IPS-15b (cell line): Measurements from ENCODE around the gene GDF7.

Source experiments
- H3K27me3 ChIP-seq: one replicate; pipeline ENCODE4 v1.6.1; 2013; ENCODE audit warnings: low read length; ENCODE audit not compliant: control insufficient read depth, insufficient read depth
- H3K36me3 ChIP-seq: one replicate; pipeline ENCODE4 v1.6.1; 2013; ENCODE audit warnings: low read length; ENCODE audit not compliant: control insufficient read depth, insufficient read depth
- H3K4me1 ChIP-seq: one replicate; pipeline ENCODE4 v1.6.1; 2013; ENCODE audit warnings: mild to moderate bottlenecking, low read length; ENCODE audit not compliant: control insufficient read depth, insufficient read depth
- H3K4me3 ChIP-seq: one replicate; pipeline ENCODE4 v1.5.1; 2013; ENCODE audit warnings: low read depth, low read length
- H3K9ac ChIP-seq: one replicate; pipeline ENCODE4 v1.6.1; 2013; ENCODE audit warnings: low read depth, mild to moderate bottlenecking, low read length
- H3K9me3 ChIP-seq: one replicate; pipeline ENCODE4 v1.6.1; 2013; ENCODE audit warnings: mild to moderate bottlenecking, low read length; ENCODE audit not compliant: control insufficient read depth, insufficient read depth

The GDF7 gene

GRCh38 chr2:20640411-20641122, 26.4 kb upstream of the GDF7 start:
- Histone ChIP-seq H3K4me3 (no peak overlapping the region), H3K9ac (no peak overlapping the region), H3K9me3 (no peaks in the 10 kb centered on the region), H3K4me1 (no peaks in the 10 kb centered on the region), H3K36me3 (peaks cover 8% of the 10 kb centered on the region), H3K27me3 (no peaks in the 10 kb centered on the region)

- Histone ChIP-seq H3K9me3 (no peaks in the 10 kb centered on the region), H3K4me3 (no peak overlapping the region), H3K9ac (no peak overlapping the region), H3K4me1 (no peaks in the 10 kb centered on the region), H3K27me3 (no peaks in the 10 kb centered on the region), H3K36me3 (peaks cover 8% of the 10 kb centered on the region)
Measured at GRCh38 chr2:20641123-20641985, 25.6 kb upstream of the GDF7 start.

- Histone ChIP-seq H3K27me3 (no peaks in the 10 kb centered on the region), H3K36me3 (peaks cover 8% of the 10 kb centered on the region)
Measured at GRCh38 chr2:20642055-20642971, 24.6 kb upstream of the GDF7 start.

GRCh38 chr2:20643060-20643459, 23.9 kb upstream of the GDF7 start:
- Histone ChIP-seq H3K9me3 (no peaks in the 10 kb centered on the region), H3K4me3 (no peak overlapping the region), H3K36me3 (peaks cover 8% of the 10 kb centered on the region), H3K9ac (no peak overlapping the region), H3K4me1 (no peaks in the 10 kb centered on the region), H3K27me3 (no peaks in the 10 kb centered on the region)

More at GRCh38 chr2:20642055-20642971, 24.6 kb upstream of the GDF7 start:
- H3K9me3 ChIP-seq = no peaks in the 10 kb centered on the region
- no peak overlapping the region for H3K9ac ChIP-seq
- H3K4me3 ChIP-seq = no peak overlapping the region
- H3K4me1 ChIP-seq = no peaks in the 10 kb centered on the region

- no peaks in the 10 kb centered on the region for H3K9me3 ChIP-seq
- peaks cover 8% of the 10 kb centered on the region for H3K36me3 ChIP-seq
- no peaks in the 10 kb centered on the region for H3K27me3 ChIP-seq
- H3K4me1 ChIP-seq = no peaks in the 10 kb centered on the region
- H3K4me3 ChIP-seq = no peak overlapping the region
- H3K9ac ChIP-seq = no peak overlapping the region
Measured at GRCh38 chr2:20643826-20644225, 23.1 kb upstream of the GDF7 start.

- Histone ChIP-seq H3K4me3 (no peak overlapping the region), H3K9me3 (no peaks in the 10 kb centered on the region), H3K27me3 (peaks cover 6% of the 10 kb centered on the region), H3K4me1 (peaks cover 3% of the 10 kb centered on the region), H3K36me3 (peaks cover 8% of the 10 kb centered on the region), H3K9ac (no peak overlapping the region)
Measured at GRCh38 chr2:20645301-20645701, 21.6 kb upstream of the GDF7 start.

GRCh38 chr2:20645761-20646160, 21.2 kb upstream of the GDF7 start:
- H3K9ac ChIP-seq = no peak overlapping the region
- no peaks in the 10 kb centered on the region for H3K9me3 ChIP-seq
- H3K4me3 ChIP-seq = no peak overlapping the region
- peaks cover 7% of the 10 kb centered on the region for H3K27me3 ChIP-seq
- peaks cover 3% of the 10 kb centered on the region for H3K4me1 ChIP-seq
- peaks cover 8% of the 10 kb centered on the region for H3K36me3 ChIP-seq

- Histone ChIP-seq H3K9me3 (no peaks in the 10 kb centered on the region), H3K9ac (no peak overlapping the region), H3K4me1 (peaks cover 3% of the 10 kb centered on the region), H3K4me3 (no peak overlapping the region), H3K27me3 (peaks cover 7% of the 10 kb centered on the region), H3K36me3 (peaks cover 5% of the 10 kb centered on the region)
Measured at GRCh38 chr2:20646446-20646845, 20.5 kb upstream of the GDF7 start.

- H3K36me3 ChIP-seq = peaks cover 5% of the 10 kb centered on the region
- H3K27me3 ChIP-seq = peaks cover 13% of the 10 kb centered on the region
- no peak overlapping the region for H3K4me3 ChIP-seq
- H3K9ac ChIP-seq = no peak overlapping the region
- H3K4me1 ChIP-seq = peaks cover 6% of the 10 kb centered on the region
- no peaks in the 10 kb centered on the region for H3K9me3 ChIP-seq
Measured at GRCh38 chr2:20647211-20647610, 19.7 kb upstream of the GDF7 start.

- Histone ChIP-seq H3K9ac (no peak overlapping the region), H3K36me3 (peaks cover 5% of the 10 kb centered on the region), H3K9me3 (no peaks in the 10 kb centered on the region), H3K4me1 (peaks cover 6% of the 10 kb centered on the region), H3K27me3 (peaks cover 15% of the 10 kb centered on the region), H3K4me3 (no peak overlapping the region)
Measured at GRCh38 chr2:20647738-20648137, 19.2 kb upstream of the GDF7 start.

GRCh38 chr2:20648206-20648605, 18.7 kb upstream of the GDF7 start:
- peaks cover 6% of the 10 kb centered on the region for H3K4me1 ChIP-seq
- H3K4me3 ChIP-seq = no peak overlapping the region
- H3K36me3 ChIP-seq = peaks cover 5% of the 10 kb centered on the region
- no peaks in the 10 kb centered on the region for H3K9me3 ChIP-seq
- no peak overlapping the region for H3K9ac ChIP-seq
- H3K27me3 ChIP-seq = peaks cover 15% of the 10 kb centered on the region
